ENCODE results near the gene CENPF.

Gene CENPF

DNA sequence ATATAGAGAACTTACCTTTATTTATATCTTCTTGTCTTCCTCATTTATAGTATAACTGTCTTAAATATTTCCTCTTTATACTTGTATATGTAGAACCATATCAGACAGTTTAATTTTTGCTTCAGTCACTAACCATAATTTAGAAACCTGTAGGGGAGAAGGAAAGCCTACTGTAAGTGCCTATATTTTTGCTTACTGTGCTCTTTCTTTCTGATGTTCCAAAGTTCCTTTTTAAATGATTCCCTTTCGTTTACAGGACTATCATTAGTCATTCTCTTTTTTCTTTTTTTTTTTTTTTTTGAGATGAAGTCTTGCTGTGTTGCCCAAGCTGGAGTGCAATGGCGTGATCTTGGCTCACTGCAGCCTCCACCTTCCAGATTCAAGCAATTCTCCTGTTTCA lies 109.7 kb downstream of the CENPF start:
- DNase-seq (ENCODE audit: low read depth in 2 of 2), result no peak
